NCI-H2029 treated with DMSO at 0.1 percent for 48 hours (cell line): Measurements from ENCODE around the gene MICAL3.

Source experiments
- DNase-seq: peaks from one replicate; lab custom pipeline; 2025; lab: John Stamatoyannopoulos, UW

MICAL3 gene

DNA sequence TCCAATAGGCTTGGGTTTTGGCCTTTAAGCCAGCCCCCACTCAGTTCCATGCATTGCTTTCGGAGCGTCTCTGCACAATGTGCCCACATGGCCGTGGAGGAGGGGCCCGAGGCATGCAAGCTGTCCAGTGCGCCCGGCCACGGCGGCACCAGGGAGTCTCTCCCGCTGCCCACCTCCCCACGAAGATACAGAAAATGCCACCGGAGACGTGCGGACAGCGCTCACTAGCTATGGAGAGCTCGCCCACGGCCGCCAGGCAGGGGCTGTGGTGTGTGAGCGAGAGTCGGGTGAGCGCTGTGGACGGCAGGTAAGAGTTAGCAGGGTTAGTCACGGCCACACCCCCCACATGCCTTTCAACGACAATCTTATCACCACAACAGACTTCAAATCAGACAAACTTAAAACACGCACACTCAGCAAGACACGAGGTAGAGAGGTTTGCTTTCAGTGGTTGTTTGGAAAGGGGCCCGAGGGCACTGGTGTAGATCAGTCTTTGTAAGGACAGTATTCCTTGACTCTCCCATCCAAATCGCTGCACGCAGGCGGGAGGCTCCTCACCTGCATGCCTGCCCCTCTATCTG, 231.4 kb downstream of the MICAL3 start:
- DNase-seq = no peak

GRCh38 chr22:17792299-17792698, 232.1 kb downstream of the MICAL3 start:
- DNase-seq = no peak

DNA sequence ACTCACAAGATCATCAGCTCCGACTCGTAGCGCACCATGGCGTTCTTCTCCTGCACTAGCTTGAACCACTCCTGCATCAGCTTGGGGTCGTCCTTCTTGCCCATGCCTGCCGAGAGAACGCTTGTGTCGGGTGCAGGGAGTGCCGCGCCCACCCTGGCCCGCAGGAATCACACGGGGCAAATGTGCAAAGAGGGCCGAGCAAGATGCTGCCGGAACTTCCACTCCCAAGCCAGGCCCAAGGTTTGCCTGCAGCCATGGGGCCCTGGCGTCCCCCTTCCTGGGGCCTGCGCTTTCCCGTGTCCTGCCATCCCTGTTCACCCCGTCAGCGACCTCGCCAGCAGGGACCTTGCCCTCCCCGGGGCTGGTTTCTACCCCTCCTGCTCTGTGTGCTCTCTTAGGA, 233.2 kb downstream of the MICAL3 start:
- DNase-seq = no peak

DNA sequence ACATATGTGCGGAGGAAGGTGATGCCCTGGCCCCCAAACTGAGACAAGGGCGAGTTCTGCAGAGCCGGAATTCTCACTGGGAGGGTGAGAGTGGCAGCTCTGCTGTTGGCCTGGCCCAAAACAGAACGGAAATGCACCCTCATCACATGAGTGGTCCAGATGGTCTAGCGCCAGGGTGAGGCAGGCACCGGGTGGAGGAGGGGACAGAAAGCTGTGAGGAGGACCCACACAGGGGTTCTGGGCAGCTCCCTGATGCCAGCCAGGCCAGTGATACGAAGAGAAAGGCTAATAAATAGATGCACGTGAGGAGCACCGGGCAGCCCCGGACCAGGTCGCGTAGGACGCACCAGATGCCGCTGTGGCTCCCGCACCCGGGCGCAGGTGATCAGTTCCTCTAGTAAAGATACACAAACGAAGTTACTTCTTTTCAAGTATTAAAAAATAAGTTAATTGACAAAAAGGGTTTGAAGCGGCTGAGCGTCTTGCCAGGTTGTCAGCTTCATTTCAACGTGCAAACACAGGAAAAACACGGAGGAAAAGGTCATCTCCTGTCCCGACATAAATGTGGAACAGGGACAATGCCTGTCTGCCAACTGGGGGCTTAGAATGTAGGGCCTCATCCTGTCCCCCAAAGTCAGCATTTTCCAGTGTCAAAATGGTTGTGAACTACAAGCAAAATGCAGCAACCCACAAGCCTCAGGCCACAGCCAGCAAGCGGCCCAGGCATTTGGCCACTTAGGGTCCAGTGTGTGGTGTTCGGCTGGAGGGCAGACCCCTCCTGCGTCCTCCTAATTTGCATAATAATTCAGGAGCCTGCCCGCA, 234.8 kb downstream of the MICAL3 start:
- DNase-seq = no peak

DNA sequence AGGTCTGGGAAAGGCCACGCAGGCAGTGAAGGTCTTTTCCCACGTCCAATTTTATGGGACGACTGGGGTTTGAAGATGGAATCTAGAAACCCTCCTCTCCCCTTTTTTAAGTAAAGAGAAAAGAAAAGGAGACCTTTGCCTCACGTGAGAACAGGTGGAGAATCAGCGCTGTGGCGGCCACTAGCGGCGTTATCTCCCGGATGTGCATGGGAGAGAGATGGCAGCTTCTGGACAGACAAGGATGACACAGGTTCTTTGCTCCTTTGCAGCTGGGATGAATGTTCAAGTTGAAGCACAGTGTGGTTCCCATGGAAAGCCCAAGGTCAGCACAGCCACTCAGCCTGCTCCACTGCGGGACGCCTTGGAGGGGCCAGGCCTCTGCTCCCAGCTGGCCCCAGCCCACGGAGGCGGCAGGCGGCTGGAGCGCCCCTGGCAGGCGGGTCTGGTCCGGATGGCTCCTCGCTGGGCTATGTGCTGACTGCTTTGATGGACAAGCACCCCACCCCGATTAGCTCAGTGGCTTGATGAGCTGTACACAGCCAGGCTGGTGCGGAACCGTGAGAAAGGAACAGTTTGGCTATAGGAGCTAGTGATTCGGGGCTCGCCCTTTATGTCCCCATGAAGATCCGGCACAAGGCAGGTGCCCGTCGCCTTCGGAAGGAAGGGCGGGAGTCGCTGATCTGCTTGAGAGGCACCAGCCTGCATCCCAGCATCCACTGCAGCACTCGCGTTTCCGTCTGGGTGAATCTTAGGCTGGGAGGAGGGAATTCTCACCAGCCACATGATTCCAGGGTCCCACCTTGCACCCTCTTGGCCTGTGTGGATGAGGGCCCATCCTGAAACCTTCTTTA, 235.6 kb downstream of the MICAL3 start:
- no peak for DNase-seq

- no peak for DNase-seq
These were observed 236.5 kb downstream of the MICAL3 start for GRCh38 chr22:17787716-17788330.

GRCh38 chr22:17787241-17787640, 237.1 kb downstream of the MICAL3 start:
- DNase-seq = no peak

- no peak for DNase-seq
These were observed 237.8 kb downstream of the MICAL3 start for GRCh38 chr22:17786435-17787161.

DNA sequence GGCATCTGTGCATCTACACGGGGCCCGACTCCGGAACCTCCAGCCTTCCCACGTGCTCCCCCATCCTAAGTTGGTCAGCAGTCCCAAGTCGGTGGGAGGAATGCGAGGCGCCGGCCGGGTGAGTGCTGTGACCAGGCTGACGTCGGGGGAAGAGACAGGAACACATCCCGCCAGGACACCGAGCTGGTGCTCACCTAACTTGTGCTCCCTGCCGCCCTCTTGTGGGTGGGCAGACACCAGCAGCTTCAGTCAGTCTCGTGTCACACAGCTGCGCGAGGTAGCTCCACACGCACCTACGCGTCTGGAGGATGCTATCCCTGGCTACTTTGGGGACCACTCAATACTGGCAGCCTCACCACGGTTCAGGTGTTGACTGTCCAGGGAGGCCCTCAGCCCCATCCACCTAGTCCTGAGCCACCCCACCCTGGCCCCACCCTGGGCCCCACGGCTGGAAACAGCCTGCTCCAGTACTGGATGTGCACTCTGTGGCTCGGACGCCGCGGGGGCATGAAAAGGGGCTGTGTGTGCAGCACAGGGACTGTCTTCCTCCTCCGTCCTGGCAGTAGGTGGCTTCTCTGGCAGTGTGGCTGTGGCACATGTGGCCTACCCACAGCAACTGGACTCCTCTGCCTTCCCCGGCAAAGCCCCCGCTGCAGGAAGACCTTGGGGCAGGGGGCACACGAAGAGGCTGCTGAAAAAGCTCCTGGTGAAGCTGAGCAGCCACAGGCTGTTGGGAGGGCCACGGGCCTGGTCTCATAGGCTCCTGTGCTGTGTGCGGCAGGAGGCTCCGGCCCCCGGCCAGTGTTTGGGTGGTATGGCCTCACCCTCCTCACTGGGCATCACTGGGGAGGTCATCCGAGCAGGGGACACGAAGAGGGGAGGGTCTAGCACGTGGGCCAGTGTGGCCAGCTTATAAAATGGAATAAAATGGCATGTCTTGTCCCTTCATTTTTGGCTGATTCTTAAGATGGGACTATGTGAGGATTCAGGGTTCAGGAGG, 238.9 kb downstream of the MICAL3 start:
- peak; percentile 47 for DNase-seq

GRCh38 chr22:17784776-17785175, 239.6 kb downstream of the MICAL3 start:
- DNase-seq = no peak

- DNase-seq = no peak
These were observed 240.4 kb downstream of the MICAL3 start for GRCh38 chr22:17783773-17784480.

DNA sequence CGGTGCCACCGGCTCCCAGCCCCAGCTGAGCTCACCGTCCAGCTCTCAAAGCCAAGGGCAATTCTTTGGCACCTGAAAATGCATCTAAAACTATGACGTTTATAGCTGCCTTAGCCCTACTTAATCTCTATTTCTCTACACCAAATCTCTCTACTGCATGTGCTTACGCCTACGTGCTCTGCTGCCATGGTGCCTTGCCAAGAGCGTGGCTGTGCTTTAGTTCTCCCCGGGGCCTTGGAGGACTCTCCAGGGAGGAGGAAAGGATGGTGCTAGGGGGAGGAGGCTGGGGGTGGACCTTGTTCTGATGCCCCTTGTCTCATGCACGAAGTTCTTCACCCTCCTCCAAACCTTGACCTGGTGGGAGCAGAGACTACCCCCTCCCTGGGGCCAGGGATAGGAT, 241.0 kb downstream of the MICAL3 start:
- DNase-seq = no peak

GRCh38 chr22:17782621-17783020, 241.7 kb downstream of the MICAL3 start:
- no peak for DNase-seq

DNA sequence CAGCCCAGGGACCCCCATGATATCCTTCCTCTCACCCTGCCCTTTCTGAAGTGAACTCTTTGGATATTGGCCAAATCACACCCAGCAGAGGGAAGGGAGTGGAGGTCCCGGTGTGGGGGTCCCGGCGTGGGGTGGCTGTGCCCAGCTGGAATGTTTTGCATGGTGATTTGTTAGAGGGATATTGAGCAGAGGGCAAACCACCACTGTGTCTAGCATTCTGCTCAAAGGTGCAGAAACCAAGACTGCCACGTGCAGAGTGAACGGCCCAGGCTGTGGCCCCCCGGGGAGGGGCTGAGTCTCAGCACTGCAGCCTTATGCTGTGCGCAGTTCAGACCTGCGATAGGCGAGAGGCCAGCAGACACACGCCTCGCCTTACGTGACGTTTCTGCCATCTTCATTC, 242.2 kb downstream of the MICAL3 start:
- DNase-seq = no peak

GRCh38 chr22:17781319-17782031, 242.9 kb downstream of the MICAL3 start:
- no peak for DNase-seq

GRCh38 chr22:17780741-17781318, 243.5 kb downstream of the MICAL3 start:
- no peak for DNase-seq

GRCh38 chr22:17780116-17780740, 244.1 kb downstream of the MICAL3 start:
- no peak for DNase-seq
